GM23338 (cell line): Measurements from ENCODE around the gene CYB561D1. TPM values are rescaled to one million over a fixed set of nuclear protein-coding genes. Genes with fewer than 3 reads are reported as not detected.

Experiments
- ATAC-seq: fragments of 200-7000 bp; cut with Tn5 transposase; 3 replicates; pipeline ENCODE4 v1.9.1; 2020
- DNase-seq: peaks from one replicate; pipeline ENCODE4 v3.0.0-alpha.2; 2015; ENCODE audit warnings: low spot score
- H2AFZ ChIP-seq: fragments of 200-600 bp; sonication (generic); 2 replicates; pipeline ENCODE4 v1.8.0; 2016; ENCODE audit warnings: antibody characterized with exemption, mild to moderate bottlenecking, moderate library complexity
- H3F3A ChIP-seq: fragments of 200-600 bp; sonication (generic); replicated peaks from 2 replicates; pipeline ENCODE4 v1.8.0; 2017; ENCODE audit warnings: antibody characterized with exemption, mixed run types, low read depth
- H3K27ac ChIP-seq: fragments of 200-600 bp; sonication (generic); 2 replicates; pipeline ENCODE4 v1.6.1; 2016; ENCODE audit warnings: low read depth
- H3K27me3 ChIP-seq: fragments of 200-600 bp; sonication (generic); 2 replicates; pipeline ENCODE4 v1.8.0; 2016; ENCODE audit warnings: mild to moderate bottlenecking, mixed run types, moderate library complexity; ENCODE audit not compliant: insufficient read depth
- H3K36me3 ChIP-seq: fragments of 200-600 bp; sonication (generic); 2 replicates; pipeline ENCODE4 v1.8.0; 2016; ENCODE audit warnings: mild to moderate bottlenecking; ENCODE audit not compliant: insufficient read depth
- H3K4me1 ChIP-seq: fragments of 200-600 bp; sonication (generic); 2 replicates; pipeline ENCODE4 v1.8.0; 2016; ENCODE audit warnings: mild to moderate bottlenecking, moderate library complexity; ENCODE audit not compliant: insufficient read depth
- H3K4me2 ChIP-seq: fragments of 200-600 bp; sonication (generic); 2 replicates; pipeline ENCODE4 v1.7.1; 2017; ENCODE audit warnings: mixed run types
- H3K4me3 ChIP-seq: fragments of 200-600 bp; sonication (generic); 2 replicates; pipeline ENCODE4 v1.6.1; 2016; ENCODE audit warnings: mixed run types
- H3K79me2 ChIP-seq: fragments of 200-600 bp; sonication (generic); replicated peaks from 2 replicates; pipeline ENCODE4 v1.8.0; 2017; ENCODE audit warnings: mild to moderate bottlenecking; ENCODE audit not compliant: insufficient read depth
- H3K9me2 ChIP-seq: fragments of 200-600 bp; sonication (generic); 2 replicates; pipeline ENCODE4 v1.8.0; 2017; ENCODE audit not compliant: insufficient read depth
- H4K20me1 ChIP-seq: fragments of 200-600 bp; sonication (generic); replicated peaks from 2 replicates; pipeline ENCODE4 v1.8.0; 2017; ENCODE audit warnings: mild to moderate bottlenecking; ENCODE audit not compliant: insufficient read depth
- H3K27ac Mint-ChIP-seq: 2 replicates; pipeline ENCODE4 v1.8.0; 2020; ENCODE audit warnings: inconsistent platforms, mild to moderate bottlenecking, moderate library complexity, mixed read lengths
- H3K27me3 Mint-ChIP-seq: 3 replicates; pipeline ENCODE4 v1.8.0; 2022; ENCODE audit warnings: low read depth, mild to moderate bottlenecking, moderate library complexity, mixed read lengths, inconsistent platforms; ENCODE audit not compliant: insufficient read depth, poor library complexity
- H3K36me3 Mint-ChIP-seq: 3 replicates; pipeline ENCODE4 v1.8.0; 2021; ENCODE audit warnings: low read depth, mild to moderate bottlenecking, inconsistent platforms, moderate library complexity, mixed read lengths
- H3K4me1 Mint-ChIP-seq: 3 replicates; pipeline ENCODE4 v1.8.0; 2020; ENCODE audit warnings: mild to moderate bottlenecking, inconsistent platforms, mixed read lengths
- H3K4me3 Mint-ChIP-seq: 3 replicates; pipeline ENCODE4 v1.8.0; 2021; ENCODE audit warnings: moderate library complexity, mild to moderate bottlenecking, inconsistent platforms, mixed read lengths
- H3K9me3 Mint-ChIP-seq: 3 replicates; pipeline ENCODE4 v1.8.0; 2020; ENCODE audit warnings: moderate library complexity, mild to moderate bottlenecking, inconsistent platforms, mixed read lengths
- CREB1 ChIP-seq: fragments of 250-450 bp; sonication (Bioruptor Pico); IDR thresholded peaks from 2 replicates; pipeline ENCODE4 v1.5.0; 2020; ENCODE audit warnings: low read depth, mild to moderate bottlenecking, moderate library complexity
- EZH2 ChIP-seq: fragments of 200-600 bp; sonication (generic); IDR thresholded peaks from one replicate; pipeline ENCODE4 v1.8.0; 2017; ENCODE audit warnings: antibody characterized with exemption, mild to moderate bottlenecking, low read depth; ENCODE audit not compliant: unreplicated experiment
- EZH2phosphoT487 ChIP-seq: fragments of 200-600 bp; sonication (generic); IDR thresholded peaks from one replicate; pipeline ENCODE4 v1.8.1; 2018; ENCODE audit warnings: antibody characterized with exemption; ENCODE audit not compliant: unreplicated experiment
- POLR2AphosphoS5 ChIP-seq: IDR thresholded peaks from 2 replicates; pipeline ENCODE4 v1.6.1; 2016; ENCODE audit warnings: antibody characterized with exemption, low read depth
- REST ChIP-seq: IDR thresholded peaks from one replicate; pipeline ENCODE4 v1.6.1; 2018; ENCODE audit warnings: antibody characterized with exemption; ENCODE audit not compliant: unreplicated experiment
- STAT1 ChIP-seq: IDR thresholded peaks from one replicate; pipeline ENCODE4 v1.6.1; 2016; ENCODE audit warnings: antibody characterized with exemption; ENCODE audit not compliant: unreplicated experiment
- ZNF114 ChIP-seq: fragments of 250-450 bp; sonication (Bioruptor Pico); IDR thresholded peaks from 2 replicates; pipeline ENCODE4 v1.5.0; 2020; ENCODE audit warnings: mild to moderate bottlenecking, moderate library complexity
- ZNF462 ChIP-seq: fragments of 250-450 bp; sonication (Bioruptor Pico); IDR thresholded peaks from 2 replicates; pipeline ENCODE4 v1.5.0; 2020; ENCODE audit warnings: mild to moderate bottlenecking, moderate library complexity
- polyA plus RNA-seq: library from polyadenylated mRNA; unstranded; fragments of >200 nt; fragmentation: Nextera tagmentation; extraction: Ambion mirVana; gene quantifications from 2 replicates; pipeline ENCODE4 v1.2.1, GENCODE V29; 2016
- total RNA-seq: library from RNA; depleted of rRNA; stranded (reverse); fragments of >200 nt; shearing (Covaris generic); gene quantifications from 2 replicates; pipeline ENCODE4 v1.2.3, GENCODE V29; 2014

The CYB561D1 gene
- total and polyA plus RNA-seq, 2 experiments from 2014 or later: 0.95 to 2.7 TPM

- no peak for TF ChIP-seq ZNF462 (CRISPR knock-in tag)
- no peak for TF ChIP-seq EZH2phosphoT487
- TF ChIP-seq EZH2: no peak
- no peak for TF ChIP-seq ZNF114 (CRISPR knock-in tag)
Measured at GRCh38 chr1:109522026-109522425, 28.1 kb downstream of the CYB561D1 start (continued).

DNA sequence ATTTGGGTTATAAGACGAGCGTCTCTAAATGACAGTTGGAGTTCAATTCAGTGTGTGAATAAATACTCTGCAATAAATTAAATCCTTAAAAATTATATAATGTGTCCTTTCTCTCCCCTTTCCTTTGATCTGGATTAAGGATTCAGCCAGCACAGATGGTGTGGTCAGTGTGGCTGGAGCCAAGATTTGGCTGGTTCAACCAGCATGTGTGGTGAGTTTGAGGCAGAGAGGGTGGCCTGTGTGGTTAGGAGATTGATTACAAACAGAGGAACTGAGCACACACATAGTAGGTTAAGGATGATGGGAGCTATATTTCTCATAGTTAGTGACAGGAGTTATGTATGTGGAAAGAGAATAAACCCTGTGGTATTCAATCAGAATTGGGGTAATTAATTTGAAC lies 29.8 kb downstream of the CYB561D1 start:
- Mint-ChIP-seq H3K27ac (no peak overlapping the region; the same call in 1 of the 2 replicates), H3K9me3 (no peaks in the 10 kb centered on the region; the same call in 2 of the 3 replicates), H3K27me3 (peaks cover 2% of the 10 kb centered on the region), H3K4me1 (peaks cover 6% of the 10 kb centered on the region; the same call in 1 of the 3 replicates), H3K4me3 (no peak overlapping the region), H3K36me3 (no peaks in the 10 kb centered on the region)
- Histone ChIP-seq H3K4me2 (no peak overlapping the region), H4K20me1 (no peaks in the 10 kb centered on the region), H3K4me3 (no peak overlapping the region), H2AFZ (no peak overlapping the region), H3K36me3 (no peaks in the 10 kb centered on the region), H3K79me2 (no peaks in the 10 kb centered on the region), H3K27ac (no peak overlapping the region), H3K4me1 (no peaks in the 10 kb centered on the region), H3F3A (no peaks in the 10 kb centered on the region), H3K27me3 (no peaks in the 10 kb centered on the region), H3K9me2 (no peaks in the 10 kb centered on the region)
- ATAC-seq (no peak), DNase-seq (no peak)
- TF ChIP-seq CREB1 (CRISPR knock-in tag) (no peak), POLR2AphosphoS5 (no peak), EZH2 (no peak), REST (no peak), STAT1 (no peak)
